PC-9 (cell line): ENCODE data around the gene IFNB1.

ENCODE experiments used
- EZH2 ChIP-seq: fragments of 200-600 bp; sonication (generic); IDR thresholded peaks from 2 replicates; pipeline ENCODE4 v1.8.0; 2017; ENCODE audit warnings: antibody characterized with exemption, low read depth
- TF ChIP-seq, protein P1 (sequence below): fragments of 200-600 bp; sonication (generic); conservative IDR thresholded peaks from 2 replicates; pipeline ENCODE4 v1.6.1; 2017; ENCODE audit warnings: mixed run types, antibody characterized with exemption, mild to moderate bottlenecking, moderate library complexity

DNA sequence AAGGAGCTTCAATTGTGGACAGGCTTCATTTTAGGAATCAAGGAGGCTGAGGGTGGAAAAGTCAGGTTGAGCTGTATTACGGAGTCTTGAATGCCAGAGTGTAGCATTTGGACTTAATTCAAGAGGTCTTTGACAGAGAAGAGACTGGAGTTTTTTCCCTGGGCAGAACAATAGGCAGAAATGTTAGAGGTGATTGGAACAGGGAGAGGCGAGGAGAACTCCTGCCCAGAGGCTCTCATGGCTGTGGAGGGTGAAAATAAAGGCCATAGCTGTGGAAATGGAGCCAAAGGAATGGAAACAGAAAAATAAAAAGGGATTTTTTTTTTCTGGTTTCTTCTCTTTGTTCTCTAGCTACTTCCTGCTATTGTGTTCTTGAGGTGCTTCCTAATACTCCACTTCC, 3.7 kb upstream of the IFNB1 start:
- TF ChIP-seq, protein P1, sequence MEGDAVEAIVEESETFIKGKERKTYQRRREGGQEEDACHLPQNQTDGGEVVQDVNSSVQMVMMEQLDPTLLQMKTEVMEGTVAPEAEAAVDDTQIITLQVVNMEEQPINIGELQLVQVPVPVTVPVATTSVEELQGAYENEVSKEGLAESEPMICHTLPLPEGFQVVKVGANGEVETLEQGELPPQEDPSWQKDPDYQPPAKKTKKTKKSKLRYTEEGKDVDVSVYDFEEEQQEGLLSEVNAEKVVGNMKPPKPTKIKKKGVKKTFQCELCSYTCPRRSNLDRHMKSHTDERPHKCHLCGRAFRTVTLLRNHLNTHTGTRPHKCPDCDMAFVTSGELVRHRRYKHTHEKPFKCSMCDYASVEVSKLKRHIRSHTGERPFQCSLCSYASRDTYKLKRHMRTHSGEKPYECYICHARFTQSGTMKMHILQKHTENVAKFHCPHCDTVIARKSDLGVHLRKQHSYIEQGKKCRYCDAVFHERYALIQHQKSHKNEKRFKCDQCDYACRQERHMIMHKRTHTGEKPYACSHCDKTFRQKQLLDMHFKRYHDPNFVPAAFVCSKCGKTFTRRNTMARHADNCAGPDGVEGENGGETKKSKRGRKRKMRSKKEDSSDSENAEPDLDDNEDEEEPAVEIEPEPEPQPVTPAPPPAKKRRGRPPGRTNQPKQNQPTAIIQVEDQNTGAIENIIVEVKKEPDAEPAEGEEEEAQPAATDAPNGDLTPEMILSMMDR = no peak
- no peak for TF ChIP-seq EZH2
